HG03095 (cell line): Measurements from ENCODE around the gene TRAPPC11.
"Not testable (repeated sequence)": the region's sequence is repeated elsewhere in the genome, so short reads cannot be mapped to it uniquely, and the experiment has no call there.

Experiments used
- ATAC-seq: cut with Tn5 transposase; IDR thresholded peaks from one replicate; pipeline ENCODE4 v1.9.1; 2021; ENCODE audit warnings: moderate library complexity; ENCODE audit not compliant: unreplicated experiment

TRAPPC11 gene

DNA sequence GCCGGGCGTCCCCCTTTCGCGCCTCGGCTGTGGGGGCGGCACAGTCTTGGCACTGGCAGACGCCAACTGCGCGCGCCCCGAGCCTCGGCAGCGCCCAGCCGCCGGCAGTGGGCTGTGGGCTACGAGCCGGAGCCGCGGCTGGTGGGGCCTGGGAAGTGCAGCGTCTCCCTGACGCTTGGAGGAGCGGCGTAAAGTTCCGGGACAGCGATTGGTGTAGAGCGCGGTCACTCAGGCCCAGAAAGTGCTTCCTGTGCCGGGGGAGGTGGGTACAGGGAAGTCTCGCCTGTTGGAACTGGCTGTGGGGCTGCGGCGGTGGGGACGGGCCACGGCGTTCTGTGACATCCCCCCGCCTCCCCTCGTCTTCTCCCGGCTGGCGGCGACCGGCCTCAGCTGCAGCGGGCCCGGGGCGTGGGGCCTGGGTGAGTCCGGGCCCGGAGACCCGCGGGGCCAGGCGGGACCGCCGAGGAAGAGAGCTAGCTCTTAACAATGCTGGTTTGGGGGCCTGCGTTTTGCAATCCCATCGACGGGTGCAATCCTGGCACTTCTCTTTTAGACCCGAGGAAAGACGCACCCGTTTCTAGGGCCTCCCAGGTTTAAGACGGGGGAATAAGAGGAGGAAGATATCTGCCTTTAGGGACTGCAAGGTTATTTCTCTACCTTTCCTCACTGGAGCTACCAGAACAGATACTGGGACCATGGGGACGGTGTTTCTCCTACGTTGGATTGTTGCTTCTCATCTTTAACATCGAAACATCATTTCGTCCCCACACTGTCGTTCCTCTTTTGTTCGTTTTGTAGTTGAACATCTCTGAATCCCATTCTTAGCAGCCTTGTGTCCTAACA lies at the start of gene TRAPPC11, which contains the start of gene RWDD4:
TRAPPC11 (plus strand) TSS at position 265 of the 843 bp plus-strand sequence. CDS start 4,575 bp downstream, outside the sequence.
RWDD4 (minus strand) TSS at position 157 of the 843 bp plus-strand sequence. CDS start 233 bp downstream, outside the sequence.
- ATAC-seq: peak; percentile 99

DNA sequence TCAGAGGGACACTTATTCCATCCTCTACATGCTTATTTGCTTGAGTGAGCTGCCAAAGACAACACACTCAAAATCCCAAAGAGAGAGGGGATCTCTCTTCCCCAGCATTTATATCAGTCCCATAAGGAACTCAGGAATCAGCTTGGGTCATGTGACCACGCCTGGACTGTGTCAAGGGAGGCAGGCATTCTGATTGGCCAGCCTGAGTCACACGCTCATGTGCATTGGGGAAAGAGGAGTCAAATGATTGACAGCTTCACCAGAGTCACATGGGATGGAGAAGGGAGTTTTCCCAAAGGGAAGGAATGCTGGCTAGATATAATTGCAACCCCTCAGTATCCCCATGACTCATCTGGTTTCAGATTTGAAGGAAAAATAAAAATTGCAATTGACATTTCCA lies 49.1 kb upstream of the TRAPPC11 start:
- ATAC-seq: no peak

DNA sequence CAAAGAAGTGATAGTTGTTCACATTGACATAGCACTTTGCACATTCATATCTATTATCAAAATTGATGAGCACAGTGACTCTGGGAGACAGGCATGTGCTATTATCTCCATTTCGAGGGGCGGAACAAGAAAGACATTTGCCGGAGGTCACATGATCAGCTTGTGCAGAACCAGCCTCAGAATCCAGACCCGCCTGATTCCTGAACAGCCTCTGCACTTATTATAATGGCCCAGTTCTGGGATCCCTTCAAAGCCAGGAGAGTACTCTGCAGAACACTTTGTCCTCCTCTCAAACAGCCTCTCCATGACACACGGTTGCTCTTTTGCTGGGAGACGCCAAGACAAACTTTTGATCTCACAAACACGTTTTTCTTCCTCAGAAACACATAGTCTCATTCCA lies 48.5 kb upstream of the TRAPPC11 start:
- no peak for ATAC-seq

DNA sequence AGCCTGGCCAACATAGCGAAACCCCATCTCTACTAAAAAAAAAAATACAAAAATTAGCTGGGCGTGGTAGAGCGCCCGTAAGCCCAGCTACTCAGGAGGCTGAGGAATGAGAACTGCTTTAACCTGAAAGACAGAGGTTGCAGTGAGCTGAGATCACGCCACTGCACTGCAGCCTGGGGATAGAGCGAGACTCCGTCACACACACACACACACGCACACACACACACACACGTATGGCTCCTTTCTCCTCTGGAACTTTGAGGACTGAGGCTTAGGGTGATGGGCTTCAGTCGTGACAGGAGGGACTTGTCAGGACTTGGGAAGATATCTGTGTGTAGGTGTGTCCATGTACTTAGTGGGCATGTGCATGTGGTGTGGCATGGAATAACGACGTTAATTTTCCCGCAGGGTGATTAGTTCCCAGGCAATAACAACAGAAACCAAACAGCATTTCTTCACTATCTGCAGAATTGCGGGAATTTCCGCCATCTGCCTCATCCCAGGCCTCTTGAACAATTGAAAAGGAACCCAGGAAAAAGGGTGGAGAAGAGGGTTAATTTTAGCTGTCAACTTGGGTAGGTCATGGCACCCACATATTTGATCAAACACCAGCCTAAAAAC lies 47.8 kb upstream of the TRAPPC11 start:
- ATAC-seq: no peak

DNA sequence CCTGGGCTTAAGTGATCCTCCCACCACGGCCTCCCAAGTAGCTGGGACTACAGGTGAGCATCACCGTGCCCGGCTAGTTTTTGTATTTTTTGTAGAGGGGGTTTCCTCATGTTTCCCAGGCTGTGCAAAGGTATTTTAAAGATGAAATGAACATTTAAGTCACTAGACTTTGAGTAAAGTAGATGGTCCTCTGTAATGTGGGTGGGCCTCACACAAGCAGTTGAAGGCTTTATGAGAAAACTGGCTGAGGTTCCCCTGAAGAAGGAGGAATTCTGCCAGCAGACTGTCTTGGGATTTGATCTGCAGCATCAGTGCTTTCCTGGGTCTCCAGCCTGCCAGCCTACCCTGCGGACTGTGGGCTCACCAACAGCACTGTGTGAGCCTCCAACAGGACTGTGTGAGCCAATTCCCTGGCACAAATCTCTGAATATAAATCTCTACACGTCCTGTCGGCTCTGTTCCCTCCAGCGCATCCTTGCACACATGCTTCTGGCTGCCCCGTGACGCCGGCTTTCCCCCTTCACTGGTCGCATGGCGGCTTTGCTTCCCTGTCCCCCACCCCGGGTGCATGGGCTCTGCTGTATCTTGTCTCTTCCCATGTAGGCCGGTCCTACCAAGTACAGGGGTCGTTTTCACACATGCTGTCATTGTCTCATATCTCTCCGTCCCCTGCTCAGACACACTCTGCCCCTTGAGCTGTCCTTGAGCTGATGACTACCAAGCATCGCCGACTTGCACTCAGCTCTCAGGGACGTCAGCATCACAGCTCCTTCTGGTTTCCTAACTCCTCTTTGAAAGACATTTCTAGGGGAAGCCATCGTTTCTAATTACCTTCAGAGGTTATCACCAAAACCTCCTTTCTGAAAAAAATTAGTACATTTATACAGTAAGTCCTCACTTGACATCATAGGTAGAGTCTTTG lies 46.5 kb upstream of the TRAPPC11 start:
- ATAC-seq: no peak

DNA sequence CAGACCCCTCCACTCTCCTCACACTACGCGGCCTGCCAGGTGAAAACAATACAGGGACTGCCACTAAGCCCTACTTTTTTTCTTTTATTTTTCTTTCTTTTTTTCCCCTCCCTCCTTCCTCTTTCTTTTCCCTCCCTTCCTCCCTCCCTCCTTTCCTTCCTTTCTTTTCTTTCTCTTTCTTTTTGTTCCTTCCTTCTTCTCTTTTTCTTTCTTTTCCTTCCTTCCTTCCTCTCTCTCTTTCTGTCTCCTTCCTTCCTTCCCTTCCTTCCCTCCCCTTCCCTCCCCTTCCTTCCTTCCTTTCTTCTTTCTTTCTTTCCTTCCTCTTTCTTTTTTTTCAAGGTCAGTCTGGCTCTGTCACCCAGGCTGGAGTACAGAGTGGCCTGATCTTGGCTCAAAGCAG lies 42.0 kb upstream of the TRAPPC11 start:
- no peak for ATAC-seq

DNA sequence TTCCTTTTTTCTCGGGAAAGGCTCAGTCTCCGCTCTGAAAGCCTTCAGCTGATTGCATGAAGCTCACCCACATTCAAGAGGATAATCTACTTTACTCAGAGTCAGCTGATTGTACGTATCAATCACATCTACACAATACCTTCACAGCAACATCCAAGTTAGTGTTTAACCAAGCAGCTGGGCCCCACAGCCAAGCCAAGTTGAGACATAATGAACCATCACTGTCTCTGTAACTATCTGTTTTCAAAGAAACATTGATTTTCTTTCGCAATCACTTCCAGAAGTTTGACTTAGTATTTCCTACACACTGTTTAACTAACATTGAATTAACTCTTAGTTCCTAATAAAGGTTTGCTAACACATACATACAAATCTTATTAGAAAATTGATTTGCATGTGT lies 40.4 kb upstream of the TRAPPC11 start:
- no peak for ATAC-seq

DNA sequence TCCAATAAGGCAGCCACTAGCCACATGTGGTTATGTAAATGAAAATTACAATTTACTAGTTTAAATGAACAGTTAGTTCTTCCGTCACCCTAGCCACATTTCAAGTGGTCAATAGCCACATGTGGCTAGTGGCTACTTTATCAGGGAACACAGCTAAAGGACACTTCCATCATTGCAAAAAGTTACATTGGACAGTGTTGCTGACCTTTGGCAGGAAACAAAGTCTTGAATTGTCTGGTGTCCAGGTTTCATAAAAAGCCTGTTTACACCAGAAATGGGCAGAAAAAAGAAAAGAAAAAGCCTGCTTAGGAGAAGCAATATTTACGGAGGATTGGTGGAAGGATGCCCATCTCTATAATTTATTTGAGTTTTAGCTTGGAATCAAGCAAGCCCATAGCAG lies 38.7 kb upstream of the TRAPPC11 start:
- ATAC-seq: no peak

DNA sequence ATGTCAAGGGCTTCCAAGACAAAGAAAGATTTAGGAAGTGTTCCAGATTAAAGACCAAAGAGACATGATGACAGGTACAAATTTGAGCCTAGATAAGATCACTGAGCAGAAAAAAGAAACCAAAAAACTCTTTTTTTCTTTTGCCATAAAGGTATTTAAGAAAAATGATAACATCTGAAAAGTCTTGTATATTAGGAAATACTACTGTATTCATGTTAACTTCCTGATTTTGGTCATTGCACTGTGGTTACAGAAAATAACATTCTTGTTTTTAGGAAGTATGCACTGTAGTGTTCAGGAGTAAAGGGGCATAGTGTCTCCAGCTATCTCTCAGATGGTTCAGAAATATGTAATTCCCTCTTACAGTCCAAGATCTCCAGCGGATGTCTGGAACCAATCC lies 37.2 kb upstream of the TRAPPC11 start:
- no peak for ATAC-seq

DNA sequence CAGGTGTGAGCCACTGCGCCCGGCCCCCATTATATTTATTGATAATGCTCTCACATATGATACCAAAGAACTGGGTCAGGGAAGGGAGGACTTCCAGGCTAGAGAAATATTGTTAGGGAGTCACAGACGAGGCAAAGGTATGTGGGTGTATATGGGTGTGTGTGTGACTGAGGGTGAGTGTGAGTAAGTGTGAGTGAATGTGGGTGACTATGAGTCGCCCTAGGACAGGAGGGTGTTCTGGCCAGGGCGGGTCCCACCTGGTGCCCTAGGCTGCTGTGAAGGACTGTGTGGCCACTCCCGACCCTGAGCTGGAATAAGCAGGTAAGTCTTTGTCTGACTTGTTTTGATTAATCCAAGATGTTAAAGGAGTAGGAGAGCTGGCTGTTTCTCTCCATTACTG lies 34.5 kb upstream of the TRAPPC11 start:
- no peak for ATAC-seq

DNA sequence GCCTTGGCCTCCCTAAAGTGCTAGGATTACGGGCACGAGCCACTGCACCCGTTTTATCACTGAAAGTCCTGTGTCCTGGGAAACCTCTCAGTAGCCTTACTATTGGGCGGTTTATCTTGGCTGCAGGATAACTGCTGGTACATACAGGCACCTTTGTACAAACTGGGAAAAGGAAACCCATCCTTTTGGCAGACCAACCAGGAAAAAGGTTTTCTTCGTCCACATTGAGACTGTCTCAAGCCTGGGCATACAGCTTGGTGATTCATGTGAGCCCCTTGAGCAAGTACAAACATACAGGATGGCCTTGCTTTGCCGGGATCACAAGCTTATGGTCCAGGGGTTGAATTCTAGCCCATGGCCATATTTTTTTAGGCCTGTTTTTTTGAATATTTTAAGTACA lies 32.9 kb upstream of the TRAPPC11 start:
- no peak for ATAC-seq

DNA sequence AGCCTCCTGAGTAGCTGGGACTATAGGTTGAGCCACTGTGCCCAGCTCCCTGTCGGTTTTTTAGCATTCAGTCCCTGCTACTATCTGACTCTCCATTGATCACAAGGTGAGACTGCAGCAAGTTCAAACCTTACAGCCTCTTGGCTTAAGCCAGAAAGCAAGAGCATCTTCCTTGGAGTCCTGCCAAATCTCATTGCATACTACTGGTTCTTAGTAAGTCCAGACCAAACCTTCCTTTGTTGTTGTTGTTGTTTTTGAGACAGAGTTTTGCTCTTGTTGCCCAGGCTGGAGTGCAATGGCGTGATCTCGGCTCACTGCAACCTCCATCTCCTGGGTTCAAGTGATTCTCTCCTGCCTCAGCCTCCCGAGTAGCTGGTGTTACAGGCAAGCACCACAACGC lies 31.8 kb upstream of the TRAPPC11 start:
- ATAC-seq: not testable (repeated sequence)

DNA sequence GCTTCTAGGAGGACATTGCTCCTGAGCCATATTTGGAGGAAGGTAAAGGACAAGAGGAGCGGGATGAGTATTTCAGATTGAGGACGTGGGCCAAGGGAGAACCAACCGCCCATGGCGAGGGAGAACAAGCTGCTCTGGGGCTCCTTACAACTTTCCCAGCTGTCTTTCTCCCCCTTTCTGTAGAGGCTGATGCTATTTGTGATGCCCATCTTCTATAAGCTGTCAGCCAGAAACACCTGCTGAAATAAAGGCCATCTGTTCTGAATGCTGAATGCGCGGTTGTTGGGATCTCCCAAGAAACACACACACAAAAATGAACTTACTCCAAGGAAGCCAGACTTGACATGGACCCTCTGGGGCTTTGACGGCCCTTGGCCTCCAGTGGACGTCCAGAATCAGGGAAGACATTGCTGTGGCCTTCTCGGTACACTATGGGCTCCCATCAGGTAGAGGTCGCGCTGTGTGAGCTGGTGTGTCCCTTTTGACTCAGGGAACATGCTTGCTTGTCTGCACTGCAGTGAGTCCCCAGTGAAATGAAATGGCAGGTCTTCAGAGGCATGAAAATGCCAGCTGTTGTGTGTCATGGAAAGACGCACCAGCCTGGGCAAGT lies 31.0 kb upstream of the TRAPPC11 start:
- no peak for ATAC-seq

DNA sequence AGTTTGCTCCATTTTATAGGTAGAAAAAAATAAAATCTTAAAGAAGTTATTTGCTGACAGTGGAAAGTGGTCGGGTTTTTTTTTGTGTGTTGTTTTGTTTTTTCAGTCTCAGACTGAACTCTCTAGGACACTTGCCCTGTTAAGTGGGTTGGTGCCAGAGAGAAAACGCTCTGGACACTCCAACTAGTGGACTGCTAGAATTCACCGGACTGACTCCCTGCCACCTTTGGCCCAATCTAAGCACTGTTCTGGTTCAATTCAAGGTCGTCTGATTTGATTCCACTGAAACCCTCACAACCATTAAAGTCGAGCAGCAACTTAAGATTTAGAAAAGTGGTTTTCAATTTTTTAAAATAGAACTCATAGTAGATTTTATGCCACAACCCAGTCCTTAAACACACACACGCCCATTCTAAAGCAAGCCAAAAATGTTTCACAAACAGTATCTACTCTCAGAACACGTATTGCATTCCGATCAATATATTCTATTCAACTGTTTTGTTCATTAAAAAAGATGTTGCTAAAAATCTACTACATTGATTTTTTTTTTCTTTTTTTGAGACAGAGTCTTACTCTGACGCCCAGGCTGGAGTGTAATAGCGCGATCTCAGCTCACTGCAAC lies 27.4 kb upstream of the TRAPPC11 start:
- ATAC-seq: no peak

DNA sequence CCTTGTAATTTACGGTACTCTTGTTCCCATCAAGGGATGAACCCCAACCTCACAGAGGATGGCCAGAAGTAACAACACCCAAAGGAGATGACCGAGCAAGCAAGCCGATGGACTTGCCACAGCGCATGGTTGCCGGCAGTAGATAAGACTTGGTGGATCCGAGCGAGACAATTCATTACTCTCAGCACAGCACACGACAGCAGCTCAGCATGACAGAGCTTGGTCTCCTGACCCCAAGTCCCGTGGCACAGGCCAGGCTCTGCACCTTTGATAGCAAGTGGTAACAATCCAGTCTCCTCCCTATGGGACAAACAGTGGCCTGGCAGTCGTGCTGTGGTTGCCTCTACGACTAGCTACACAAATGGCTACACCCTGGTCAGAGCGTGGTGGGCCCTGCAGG lies 26.4 kb upstream of the TRAPPC11 start:
- ATAC-seq: no peak

DNA sequence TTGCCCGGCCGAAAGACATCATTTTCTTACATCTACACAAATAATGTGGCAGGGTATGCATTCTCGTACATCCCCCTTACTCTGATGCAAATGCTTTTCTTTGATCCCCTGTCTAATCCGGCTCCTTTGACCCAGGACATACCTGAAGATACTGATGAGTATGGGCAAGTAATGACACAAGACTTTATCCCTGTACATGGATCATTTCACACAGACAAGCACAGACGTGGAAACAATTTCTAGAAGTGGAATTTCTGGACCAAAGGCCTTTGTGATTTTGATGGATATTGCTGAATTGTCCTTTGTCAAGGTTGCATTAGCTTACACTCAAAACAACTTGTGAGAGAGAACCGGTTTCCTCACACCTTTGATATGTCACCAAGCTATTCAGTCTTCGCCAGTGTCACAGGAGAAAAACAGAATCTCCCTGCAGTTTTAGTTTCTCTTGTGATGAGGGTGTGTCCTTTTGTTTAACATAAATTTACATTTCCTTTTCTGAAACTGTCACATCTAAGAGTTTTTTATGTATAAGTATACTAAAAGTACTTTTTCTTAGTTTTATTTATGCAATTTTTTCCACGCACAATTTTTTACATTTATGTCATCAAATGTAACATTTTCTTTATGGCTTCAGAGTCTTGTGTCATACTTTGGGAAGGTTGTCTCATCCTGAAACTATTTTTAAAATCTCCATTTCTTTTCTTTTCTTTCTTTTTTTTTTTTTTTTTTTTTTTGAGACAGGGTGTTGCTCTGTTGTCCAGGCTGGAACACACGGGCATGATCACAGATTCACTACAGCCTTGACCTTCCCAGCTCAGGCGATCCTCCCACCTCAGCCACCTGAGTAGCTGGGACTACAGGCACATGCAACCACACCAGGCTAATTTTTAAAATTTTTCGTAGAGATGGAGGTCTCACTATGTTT lies 25.4 kb upstream of the TRAPPC11 start:
- no peak for ATAC-seq

DNA sequence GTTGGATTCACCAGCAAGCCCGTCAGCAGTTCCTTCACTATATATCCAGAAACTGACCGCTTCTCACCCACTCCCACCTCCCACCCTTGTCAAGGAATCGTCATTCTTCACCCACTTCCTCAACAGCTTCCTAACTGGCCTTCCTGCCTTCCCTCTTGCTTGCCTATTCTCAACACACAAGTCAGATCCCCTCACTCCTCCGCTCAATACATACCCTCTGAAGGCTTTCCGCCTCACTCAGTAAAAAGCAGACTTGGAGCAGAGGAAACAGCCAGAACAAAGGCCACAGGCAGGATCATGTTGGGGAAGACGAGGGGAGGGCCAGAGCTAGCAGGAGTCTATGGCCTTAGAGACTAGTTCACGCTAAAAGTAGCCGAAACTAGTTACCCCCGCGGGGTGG lies 23.8 kb upstream of the TRAPPC11 start:
- no peak for ATAC-seq

DNA sequence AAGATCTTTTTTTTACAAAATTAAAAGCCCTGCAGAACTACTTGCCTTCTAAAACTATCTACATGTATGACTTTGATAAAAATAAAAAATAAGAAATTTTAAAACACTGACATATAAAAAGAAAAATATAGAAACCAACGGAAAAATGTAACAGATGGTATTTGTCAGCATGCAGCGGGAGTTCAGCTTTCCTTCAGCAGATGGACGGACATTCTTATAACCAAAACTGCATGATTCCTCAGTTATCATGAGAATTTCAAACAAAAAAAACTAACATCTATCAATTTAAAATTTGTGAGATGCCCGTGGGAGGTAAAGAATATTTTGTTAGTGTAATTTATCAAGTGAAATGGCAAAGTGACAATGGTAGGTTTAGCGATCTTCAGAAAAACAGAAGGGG lies 23.4 kb upstream of the TRAPPC11 start:
- no peak for ATAC-seq

DNA sequence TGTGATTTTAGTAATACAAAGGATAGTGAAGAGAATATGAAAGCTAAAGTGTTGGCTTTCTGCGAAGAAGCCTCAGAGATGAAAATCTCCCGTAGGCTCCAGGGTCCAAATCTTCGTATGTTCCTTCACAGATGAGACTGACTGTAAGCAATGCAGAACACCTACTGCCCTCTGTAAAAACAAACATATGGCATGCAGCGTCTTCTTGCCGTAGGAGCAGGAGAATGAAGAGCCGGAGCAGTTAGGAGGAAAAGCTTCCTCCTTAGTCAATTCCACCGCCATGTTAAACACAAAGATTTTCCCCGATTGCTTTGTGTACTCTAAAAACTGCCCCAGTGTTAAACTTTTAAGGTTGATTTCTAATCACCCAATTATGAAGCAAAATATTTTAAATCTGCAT lies 22.6 kb upstream of the TRAPPC11 start:
- no peak for ATAC-seq
